T-cell (primary cell): ENCODE data around the gene CHIA. TPM values are rescaled to one million over a fixed set of nuclear protein-coding genes. Genes with fewer than 3 reads are reported as not detected.

Experiments used
- ATAC-seq, 4 experiments: fragments of 200-7000 bp in 3 of 4; fragments of 150-1000 bp in 1 of 4; cut with Tn5 transposase; replicated peaks in 1 of 4; 1 replicate in 3 of 4; 2 replicates in 1 of 4; pipeline ENCODE4 v1.10.0; 2021; ENCODE audit warnings: moderate library complexity in 3 of 4, mild to moderate bottlenecking in 2 of 4, moderate number of reproducible peaks in 1 of 4
- CTCF ChIA-PET, 2 donors: fragments of 300-600 bp; sonication (Branson Sonifier 250); formaldehyde crosslinking; loops; one replicate each; lab custom pipeline; 2022; ENCODE audit warnings: antibody characterized with exemption in 2 of 2; lab: Charles Lee
- POLR2A ChIA-PET, 2 donors: fragments of 300-600 bp; sonication (Branson Sonifier 250); formaldehyde crosslinking; loops; one replicate each; lab custom pipeline; 2022; ENCODE audit warnings: antibody characterized with exemption in 2 of 2; lab: Charles Lee
- DNase-seq, 35 experiments: peaks; one replicate each; pipeline versions ENCODE4 v3.0.0 to v3.0.0-alpha.2; 2013 to 2023
- H3K27ac ChIP-seq: one replicate; pipeline ENCODE4 v1.5.1; 2013; ENCODE audit warnings: low read length
- H3K27me3 ChIP-seq, 2 experiments: replicated peaks in 1 of 2; 1 replicate in 1 of 2; 2 replicates in 1 of 2; pipeline versions ENCODE4 v1.6.1 to v1.7.0; 2013; ENCODE audit warnings: low read length in 1 of 2, mixed read lengths in 1 of 2; ENCODE audit not compliant: control insufficient read depth in 2 of 2, insufficient read depth in 2 of 2; ENCODE audit errors: extremely low read depth in 1 of 2
- H3K36me3 ChIP-seq, 2 donors: 1 replicate in 1 of 2; 2 replicates in 1 of 2; pipeline versions ENCODE4 v1.6.1 to v1.7.0; 2013; ENCODE audit warnings: low read length in 1 of 2; ENCODE audit not compliant: control insufficient read depth in 2 of 2, insufficient read depth in 1 of 2; ENCODE audit errors: extremely low read depth in 1 of 2
- H3K4me1 ChIP-seq, 2 experiments: 1 replicate in 1 of 2; 2 replicates in 1 of 2; pipeline versions ENCODE4 v1.6.1 to v1.7.0; 2013; ENCODE audit warnings: low read length in 2 of 2, mixed read lengths in 1 of 2; ENCODE audit not compliant: insufficient read depth in 2 of 2, control insufficient read depth in 1 of 2; ENCODE audit errors: extremely low read depth in 1 of 2
- H3K4me3 ChIP-seq, 2 donors: 1 replicate in 1 of 2; 2 replicates in 1 of 2; pipeline versions ENCODE4 v1.5.1 to v1.7.0; 2013; ENCODE audit warnings: mild to moderate bottlenecking in 2 of 2, low read length in 1 of 2, moderate library complexity in 1 of 2; ENCODE audit not compliant: control insufficient read depth in 1 of 2; ENCODE audit errors: extremely low read depth in 1 of 2
- H3K9me3 ChIP-seq: 2 replicates; pipeline ENCODE4 v1.7.0; 2013
- H3K27ac Mint-ChIP-seq, 2 donors: one replicate each; pipeline ENCODE4 v1.8.0; 2020 to 2021; ENCODE audit warnings: mild to moderate bottlenecking in 2 of 2, mixed read lengths in 2 of 2
- H3K27me3 Mint-ChIP-seq, 2 donors: one replicate each; pipeline ENCODE4 v1.8.0; 2021 to 2022; ENCODE audit warnings: mixed read lengths in 2 of 2
- H3K36me3 Mint-ChIP-seq: one replicate; pipeline ENCODE4 v1.8.0; 2021; ENCODE audit warnings: mixed read lengths
- H3K4me1 Mint-ChIP-seq, 3 donors: one replicate each; pipeline ENCODE4 v1.8.0; 2020 to 2022; ENCODE audit warnings: mixed read lengths in 3 of 3, mild to moderate bottlenecking in 1 of 3
- H3K4me3 Mint-ChIP-seq, 3 donors: one replicate each; pipeline ENCODE4 v1.8.0; 2020 to 2022; ENCODE audit warnings: mild to moderate bottlenecking in 3 of 3, mixed read lengths in 3 of 3, moderate library complexity in 3 of 3
- H3K9me3 Mint-ChIP-seq, 3 donors: one replicate each; pipeline ENCODE4 v1.8.0; 2020 to 2022; ENCODE audit warnings: mixed read lengths in 3 of 3
- WGBS: methylation state at CpG from one replicate; pipeline ENCODE4 v1.1.5; 2013; ENCODE audit warnings: missing lambda C conversion rate; ENCODE audit not compliant: insufficient coverage; 5-methylcytosine and 5-hydroxymethylcytosine counted together
- total RNA-seq, 35 experiments: library from RNA in 6 of 35; stranded (reverse) in 6 of 35; fragments of 120-200 nt in 1 of 35; gene quantifications; one replicate each; pipeline versions ENCODE4 v1.2.1 to v1.2.4 and lab custom pipeline; 2013 to 2026

The CHIA gene
- total RNA-seq, 5 donors from 2014 or later (not counting 1 experiment from before 2014, with no cell fraction given), result not detected

DNA sequence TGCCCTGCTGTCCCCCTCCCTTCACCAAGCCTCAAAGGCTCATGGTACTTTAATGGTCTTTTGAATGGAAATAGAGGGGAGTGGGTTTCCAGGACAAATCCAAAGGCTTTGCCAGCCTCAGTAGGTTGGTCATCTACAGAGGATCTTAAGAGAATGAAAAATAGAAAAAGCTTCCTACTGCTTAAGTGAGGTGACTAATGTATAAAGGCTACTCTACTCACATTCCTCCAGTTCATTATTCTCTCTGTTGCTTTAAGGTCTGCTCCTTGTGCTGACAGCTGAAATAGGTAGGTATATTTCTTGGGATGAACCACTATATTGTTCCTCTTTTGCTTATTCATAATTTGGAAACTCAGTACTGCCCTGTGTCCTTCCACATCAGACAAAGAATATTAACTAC, 10.4 kb upstream of the CHIA start:
- Mint-ChIP-seq H3K36me3 (no peaks in the 10 kb centered on the region), H3K4me1 (peaks cover 8 to 12% (median 10%) of the 10 kb centered on the region in 3 donors), H3K4me3 (no peak overlapping the region), H3K9me3 (peaks cover 0 to 9% (median 0%) of the 10 kb centered on the region in 3 donors), H3K27ac (no peak overlapping the region), H3K27me3 (no peaks in the 10 kb centered on the region)
- Histone ChIP-seq H3K4me3 (no peak overlapping the region), H3K9me3 (no peaks in the 10 kb centered on the region), H3K27ac (no peak overlapping the region), H3K27me3 (no peaks in the 10 kb centered on the region), H3K4me1 (no peaks in the 10 kb centered on the region), H3K36me3 (no peaks in the 10 kb centered on the region)
- ATAC-seq, result no peak
- POLR2A ChIA-PET, result no interaction called here
- CTCF ChIA-PET, result interaction anchor here in 1 of 2 donors (1.0 kb wide), 1 partner anchor 9 kb away, joined by 4 read pairs; no protein-coding TSS in a partner anchor
- no peak for DNase-seq

DNA sequence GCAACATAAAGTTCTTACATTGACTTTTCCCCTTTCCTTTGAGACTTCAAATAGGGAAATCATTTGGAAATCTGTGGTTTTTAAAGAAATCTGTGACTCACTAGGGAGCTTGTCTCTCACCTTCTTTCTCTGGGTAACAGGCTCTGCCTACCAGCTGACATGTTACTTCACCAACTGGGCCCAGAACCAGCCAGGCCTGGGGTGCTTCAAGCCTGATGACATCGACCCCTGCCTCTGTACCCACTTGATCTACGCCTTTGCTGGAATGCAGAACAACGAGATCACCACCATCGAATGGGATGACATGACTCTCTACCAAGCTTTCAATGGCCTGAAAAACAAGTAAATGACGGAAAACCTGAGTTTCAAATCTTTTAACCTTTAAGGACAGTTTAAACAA, 9.2 kb upstream of the CHIA start:
- no peaks in the 10 kb centered on the region for H3K27me3 Mint-ChIP-seq
- Histone ChIP-seq H3K27me3 (no peaks in the 10 kb centered on the region), H3K9me3 (no peaks in the 10 kb centered on the region), H3K4me3 (no peak overlapping the region), H3K27ac (no peak overlapping the region), H3K36me3 (no peaks in the 10 kb centered on the region), H3K4me1 (no peaks in the 10 kb centered on the region)
- WGBS, result 88% methylated on average over 5 of the region's 5 CpGs
- H3K9me3 Mint-ChIP-seq, result peaks cover 0 to 9% (median 0%) of the 10 kb centered on the region in 3 donors
- no peak for ATAC-seq
- H3K4me1 Mint-ChIP-seq, result peaks cover 2 to 9% (median 8%) of the 10 kb centered on the region in 3 donors
- CTCF ChIA-PET, result no interaction called here
- DNase-seq, result no peak
- H3K36me3 Mint-ChIP-seq, result no peaks in the 10 kb centered on the region
- no peak overlapping the region for H3K4me3 Mint-ChIP-seq
- H3K27ac Mint-ChIP-seq, result no peak overlapping the region
- POLR2A ChIA-PET, result interaction anchor here (0.7 to 0.9 kb wide), 3 partner anchors 146 to 350 kb away, joined by 3 read pairs; no protein-coding TSS in a partner anchor

DNA sequence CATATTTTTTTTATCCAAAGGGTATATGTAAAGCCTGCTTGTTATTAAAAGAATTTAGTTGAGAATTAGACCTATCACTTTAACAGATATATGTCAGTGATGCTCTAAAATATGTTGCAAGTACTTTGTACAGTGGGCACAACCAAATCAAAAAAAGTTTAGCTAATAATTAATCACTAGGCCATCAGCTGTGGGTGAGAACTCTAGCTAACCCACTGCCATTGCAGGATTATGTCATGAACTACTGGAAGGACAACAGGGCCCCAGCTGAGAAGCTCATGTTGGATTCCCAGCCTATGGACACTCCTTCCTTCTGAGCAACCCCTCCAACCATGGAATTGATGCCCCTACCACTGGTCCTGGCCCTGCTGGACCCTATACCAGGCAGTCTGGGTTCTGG, 6.8 kb upstream of the CHIA start:
- Histone ChIP-seq H3K4me1 (no peaks in the 10 kb centered on the region), H3K27me3 (no peaks in the 10 kb centered on the region), H3K9me3 (no peaks in the 10 kb centered on the region), H3K4me3 (no peak overlapping the region), H3K27ac (no peak overlapping the region), H3K36me3 (no peaks in the 10 kb centered on the region)
- no peaks in the 10 kb centered on the region for H3K27me3 Mint-ChIP-seq
- DNase-seq (no peak), ATAC-seq (no peak)
- POLR2A ChIA-PET, result interaction anchor here in 1 of 2 donors (0.9 kb wide), 1 partner anchor 28 kb away, joined by 3 read pairs; no protein-coding TSS in a partner anchor
- no peaks in the 10 kb centered on the region for H3K36me3 Mint-ChIP-seq
- H3K4me1 Mint-ChIP-seq, result peaks cover 0 to 7% (median 7%) of the 10 kb centered on the region in 3 donors
- CTCF ChIA-PET, result no interaction called here
- peaks cover 0 to 3% (median 0%) of the 10 kb centered on the region in 3 donors for H3K9me3 Mint-ChIP-seq
- H3K27ac Mint-ChIP-seq, result no peak overlapping the region
- no peak overlapping the region for H3K4me3 Mint-ChIP-seq

DNA sequence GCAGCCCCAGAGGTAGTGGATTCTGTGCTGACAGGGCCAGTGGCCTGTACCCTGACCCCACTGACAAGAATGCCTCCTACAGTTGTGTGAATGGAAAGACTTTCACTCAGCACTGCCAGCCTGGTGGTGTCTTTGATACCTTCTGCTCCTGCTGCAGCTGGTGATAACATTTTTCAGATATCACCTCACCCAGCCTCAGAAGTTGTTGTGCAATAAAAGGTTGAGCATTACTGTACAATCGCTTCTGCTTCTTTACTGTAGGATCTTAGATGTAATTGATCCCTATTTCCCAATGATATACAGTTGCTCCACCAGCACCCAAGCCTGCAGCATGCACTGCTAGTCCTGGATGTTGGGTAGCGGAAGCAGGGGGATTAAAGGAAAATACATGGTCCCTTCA, 4.8 kb upstream of the CHIA start:
- 67% methylated on average over 1 of the region's 2 CpGs for WGBS
- H3K36me3 Mint-ChIP-seq, result no peaks in the 10 kb centered on the region
- H3K27ac ChIP-seq, result no peak overlapping the region
- no peak overlapping the region for H3K4me3 Mint-ChIP-seq
- ChIA-PET POLR2A (no interaction called here), CTCF (no interaction called here)
- H3K27me3 ChIP-seq, result no peaks in the 10 kb centered on the region
- ATAC-seq (no peak), DNase-seq (no peak)
- no peak overlapping the region for H3K27ac Mint-ChIP-seq
- H3K9me3 Mint-ChIP-seq, result peaks cover 0 to under 1% (median 0%) of the 10 kb centered on the region in 3 donors
- H3K4me1 ChIP-seq, result no peaks in the 10 kb centered on the region
- H3K9me3 ChIP-seq, result no peaks in the 10 kb centered on the region
- no peaks in the 10 kb centered on the region for H3K4me1 Mint-ChIP-seq
- no peaks in the 10 kb centered on the region for H3K36me3 ChIP-seq
- no peaks in the 10 kb centered on the region for H3K27me3 Mint-ChIP-seq
- no peak overlapping the region for H3K4me3 ChIP-seq

DNA sequence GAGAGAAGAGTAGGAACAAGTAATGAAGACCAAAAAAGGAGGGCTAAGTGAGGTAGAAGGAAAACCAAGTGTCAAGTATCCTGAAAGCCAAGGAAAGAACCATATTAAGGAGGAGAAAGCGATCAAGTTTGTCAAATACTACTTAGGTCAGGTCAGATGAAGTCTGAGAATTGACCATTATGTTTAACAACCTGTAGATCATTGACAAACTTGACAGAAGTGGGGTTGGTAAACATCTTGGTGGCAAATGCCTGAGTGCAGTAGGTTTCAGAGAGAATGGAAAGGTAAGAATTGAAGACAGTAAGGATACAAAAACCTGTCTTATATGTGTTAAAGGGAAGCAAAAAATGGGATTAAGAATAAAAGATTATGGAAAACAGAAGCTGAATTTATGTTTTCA, 3.7 kb upstream of the CHIA start:
- peaks cover 0 to 5% (median 0%) of the 10 kb centered on the region in 3 donors for H3K9me3 Mint-ChIP-seq
- H3K4me3 ChIP-seq, result no peak overlapping the region
- H3K4me3 Mint-ChIP-seq, result no peak overlapping the region
- H3K27ac ChIP-seq, result no peak overlapping the region
- no peaks in the 10 kb centered on the region for H3K27me3 Mint-ChIP-seq
- CTCF ChIA-PET, result no interaction called here
- H3K36me3 Mint-ChIP-seq, result no peaks in the 10 kb centered on the region
- WGBS, result 33% methylated on average over 1 of the region's 1 CpG
- POLR2A ChIA-PET, result no interaction called here
- no peak overlapping the region for H3K27ac Mint-ChIP-seq
- DNase-seq (no peak), ATAC-seq (no peak)
- no peaks in the 10 kb centered on the region for H3K36me3 ChIP-seq
- no peaks in the 10 kb centered on the region for H3K27me3 ChIP-seq
- no peaks in the 10 kb centered on the region for H3K9me3 ChIP-seq
- H3K4me1 Mint-ChIP-seq, result no peaks in the 10 kb centered on the region
- no peaks in the 10 kb centered on the region for H3K4me1 ChIP-seq

DNA sequence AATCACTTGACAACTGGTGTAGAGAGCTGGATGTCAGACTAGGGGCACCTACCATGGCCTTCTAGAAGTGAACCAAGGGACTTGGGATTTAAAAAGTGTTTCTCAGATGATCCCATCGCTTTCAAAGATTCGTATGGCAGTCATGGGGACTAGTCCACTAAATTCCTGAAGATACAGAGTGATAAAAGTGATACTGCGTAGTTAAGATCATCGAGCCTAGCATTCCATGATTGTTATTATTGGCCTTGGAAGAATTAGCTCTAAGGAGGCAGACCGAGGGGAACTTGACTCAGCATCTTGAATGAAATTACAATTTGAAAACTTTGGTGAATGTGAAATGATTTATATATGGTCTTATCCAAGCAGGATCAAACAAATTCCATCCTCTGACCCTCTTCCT, 1.3 kb upstream of the CHIA start:
- no peak overlapping the region for H3K27ac ChIP-seq
- no peaks in the 10 kb centered on the region for H3K36me3 ChIP-seq
- no peaks in the 10 kb centered on the region for H3K4me1 ChIP-seq
- DNase-seq (no peak), ATAC-seq (no peak)
- H3K27me3 Mint-ChIP-seq, result no peaks in the 10 kb centered on the region
- 84% methylated on average over 4 of the region's 5 CpGs for WGBS
- H3K4me3 ChIP-seq, result no peak overlapping the region
- H3K9me3 ChIP-seq, result no peaks in the 10 kb centered on the region
- H3K27ac Mint-ChIP-seq, result no peak overlapping the region
- CTCF ChIA-PET, result no interaction called here
- H3K9me3 Mint-ChIP-seq, result peaks cover 0 to 5% (median 0%) of the 10 kb centered on the region in 3 donors
- no peak overlapping the region for H3K4me3 Mint-ChIP-seq
- H3K4me1 Mint-ChIP-seq, result peaks cover 6 to 9% (median 9%) of the 10 kb centered on the region in 3 donors
- no peaks in the 10 kb centered on the region for H3K27me3 ChIP-seq
- POLR2A ChIA-PET, result no interaction called here
- H3K36me3 Mint-ChIP-seq, result no peaks in the 10 kb centered on the region

DNA sequence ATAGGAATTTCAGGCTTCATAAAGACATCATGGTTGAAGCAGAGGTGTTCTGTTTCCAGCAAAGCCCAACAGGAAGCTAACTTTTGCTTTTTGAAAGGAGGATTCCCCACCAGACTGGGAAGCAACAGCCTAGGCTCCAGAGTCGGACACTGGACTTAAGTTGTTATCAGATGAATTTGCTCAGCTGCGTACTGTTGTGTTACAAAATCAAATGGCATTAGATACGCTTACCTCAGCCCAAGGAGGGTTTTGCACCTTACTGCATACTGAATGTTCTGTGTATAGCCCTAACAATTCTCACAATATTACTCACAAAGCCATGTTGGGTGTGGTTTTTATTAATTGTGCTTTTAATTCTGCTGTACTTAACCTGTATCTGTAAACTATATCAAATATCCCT, 547 bp upstream of the CHIA start:
- H3K4me3 ChIP-seq, result no peak overlapping the region
- peaks cover 13 to 17% (median 16%) of the 10 kb centered on the region in 3 donors for H3K4me1 Mint-ChIP-seq
- H3K9me3 Mint-ChIP-seq, result peaks cover 0 to 5% (median 0%) of the 10 kb centered on the region in 3 donors
- POLR2A ChIA-PET, result no interaction called here
- H3K27me3 Mint-ChIP-seq, result no peaks in the 10 kb centered on the region
- H3K27ac ChIP-seq, result no peak overlapping the region
- ATAC-seq, result no peak
- no peaks in the 10 kb centered on the region for H3K27me3 ChIP-seq
- no peak for DNase-seq
- H3K36me3 ChIP-seq, result no peaks in the 10 kb centered on the region
- H3K36me3 Mint-ChIP-seq, result no peaks in the 10 kb centered on the region
- H3K4me1 ChIP-seq, result no peaks in the 10 kb centered on the region
- CTCF ChIA-PET, result no interaction called here
- no peak overlapping the region for H3K4me3 Mint-ChIP-seq
- 100% methylated on average over 1 of the region's 3 CpGs for WGBS
- no peaks in the 10 kb centered on the region for H3K9me3 ChIP-seq
- H3K27ac Mint-ChIP-seq, result no peak overlapping the region
